ENCODE data around the gene ZC3HAV1. TPM values are rescaled to one million over a fixed set of nuclear protein-coding genes. Genes with fewer than 3 reads are reported as not detected.
"Not testable (repeated sequence)": the region's sequence is repeated elsewhere in the genome, so short reads cannot be mapped to it uniquely, and the experiment has no call there.

The ZC3HAV1 gene
- total RNA-seq, 4 donors from 2014 or later = 43.4 to 59.7 (median 50.2) TPM

DNA sequence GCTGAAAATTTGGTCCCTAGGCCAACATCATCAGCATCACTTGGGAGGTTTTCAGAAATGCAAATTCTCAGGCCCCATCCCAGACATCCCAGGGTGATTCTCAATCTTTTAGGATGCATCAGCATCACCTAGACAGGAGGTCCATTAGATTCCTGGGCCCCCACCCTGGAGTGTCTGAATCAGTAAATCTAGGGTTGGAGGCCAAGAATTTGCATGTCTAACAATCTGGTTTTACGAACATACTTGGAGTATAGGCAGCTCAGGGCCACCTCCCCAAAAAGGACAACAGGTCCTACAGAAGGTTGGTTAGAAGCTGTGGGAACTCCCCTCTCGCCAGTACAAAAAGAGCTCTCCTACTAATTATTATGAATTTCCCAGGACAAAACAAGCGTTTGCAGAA lies 15.5 kb downstream of the ZC3HAV1 start:
- H3K27ac ChIP-seq = peak overlapping the region in 2 of 3 donors; percentile 38 to 47
- WGBS, 2 donors = 74 to 77% methylated on average over 3 of the region's 3 CpGs
- intact Hi-C loops (cut with DNase I) = no loop called here
- H3K9me3 ChIP-seq = no peaks in the 10 kb centered on the region
- TF ChIP-seq, protein P1, sequence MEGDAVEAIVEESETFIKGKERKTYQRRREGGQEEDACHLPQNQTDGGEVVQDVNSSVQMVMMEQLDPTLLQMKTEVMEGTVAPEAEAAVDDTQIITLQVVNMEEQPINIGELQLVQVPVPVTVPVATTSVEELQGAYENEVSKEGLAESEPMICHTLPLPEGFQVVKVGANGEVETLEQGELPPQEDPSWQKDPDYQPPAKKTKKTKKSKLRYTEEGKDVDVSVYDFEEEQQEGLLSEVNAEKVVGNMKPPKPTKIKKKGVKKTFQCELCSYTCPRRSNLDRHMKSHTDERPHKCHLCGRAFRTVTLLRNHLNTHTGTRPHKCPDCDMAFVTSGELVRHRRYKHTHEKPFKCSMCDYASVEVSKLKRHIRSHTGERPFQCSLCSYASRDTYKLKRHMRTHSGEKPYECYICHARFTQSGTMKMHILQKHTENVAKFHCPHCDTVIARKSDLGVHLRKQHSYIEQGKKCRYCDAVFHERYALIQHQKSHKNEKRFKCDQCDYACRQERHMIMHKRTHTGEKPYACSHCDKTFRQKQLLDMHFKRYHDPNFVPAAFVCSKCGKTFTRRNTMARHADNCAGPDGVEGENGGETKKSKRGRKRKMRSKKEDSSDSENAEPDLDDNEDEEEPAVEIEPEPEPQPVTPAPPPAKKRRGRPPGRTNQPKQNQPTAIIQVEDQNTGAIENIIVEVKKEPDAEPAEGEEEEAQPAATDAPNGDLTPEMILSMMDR (IDR thresholded peaks at IDR 0.05) = no peak
- no peak for TF ChIP-seq POLR2A (IDR thresholded peaks at IDR 0.05)
- H3K4me3 ChIP-seq (replicated peaks in 1 of 3) = no peak overlapping the region
- peaks cover 8 to 30% of the 10 kb centered on the region in 2 donors for H3K4me1 ChIP-seq
- DNase-seq = no peak
- H3K36me3 ChIP-seq = peaks cover 0 to 4% of the 10 kb centered on the region in 2 donors
- H3K27me3 ChIP-seq = no peaks in the 10 kb centered on the region

DNA sequence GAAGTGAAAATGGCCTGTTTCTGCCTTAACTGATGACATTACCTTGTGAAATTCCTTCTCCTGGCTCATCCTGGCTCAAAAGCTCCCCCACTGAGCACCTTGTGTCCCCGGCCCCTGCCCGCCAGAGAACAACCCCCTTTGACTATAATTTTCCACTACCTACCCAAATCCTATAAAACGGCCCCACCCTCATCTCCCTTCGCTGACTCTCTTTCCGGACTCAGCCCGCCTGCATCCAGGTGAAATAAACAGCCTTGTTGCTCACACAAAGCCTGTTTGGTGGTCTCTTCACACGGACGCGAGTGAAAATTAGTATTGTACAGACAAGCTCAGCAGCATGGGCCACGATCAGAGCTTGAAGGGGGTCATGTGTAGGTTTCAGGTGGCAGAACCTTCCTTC lies 16.0 kb downstream of the ZC3HAV1 start:
- H3K4me1 ChIP-seq = peaks cover 8 to 30% of the 10 kb centered on the region in 2 donors
- H3K4me3 ChIP-seq (replicated peaks in 1 of 3); H3K36me3 ChIP-seq; H3K9me3 ChIP-seq; DNase-seq; intact Hi-C loops (cut with DNase I); H3K27me3 ChIP-seq: not testable (repeated sequence)
- 90 to 97% methylated on average over 10 of the region's 10 CpGs for WGBS, 2 donors
- peak overlapping the region in 1 of 3 donors; percentile 47 for H3K27ac ChIP-seq

DNA sequence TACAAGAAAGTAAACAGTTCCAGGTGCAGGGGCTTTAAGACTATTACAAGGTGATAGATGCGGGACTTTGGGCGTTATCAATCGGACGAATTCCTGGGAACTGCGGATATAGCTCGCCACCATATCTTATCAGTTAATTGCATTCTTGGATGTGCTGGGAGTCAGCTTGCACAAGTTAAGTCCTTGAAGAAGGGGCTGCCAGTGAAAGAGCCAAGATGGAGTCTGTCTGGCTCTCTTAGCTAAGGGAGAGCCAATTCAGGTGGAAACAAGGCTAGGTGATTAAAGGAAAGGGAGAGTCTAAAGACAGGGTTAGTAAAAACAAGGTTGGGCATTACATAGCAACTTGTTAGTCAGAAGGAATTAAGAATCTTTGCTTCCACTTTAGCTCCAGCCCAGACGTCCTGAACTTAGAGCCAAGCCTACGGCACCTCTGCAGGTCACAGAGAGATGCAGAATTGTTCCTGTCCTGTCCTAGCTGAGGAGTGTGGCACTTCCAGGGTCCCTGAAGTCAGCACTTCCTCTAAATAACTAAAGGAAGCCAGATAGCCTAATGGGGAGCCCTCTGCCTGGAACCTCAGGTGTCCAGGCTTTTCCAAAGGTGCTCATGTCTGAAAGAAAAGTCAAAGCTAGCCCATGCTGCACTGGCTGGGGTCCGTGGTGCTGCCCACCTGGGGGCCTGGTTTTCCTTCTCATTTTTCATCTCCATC lies 17.3 kb downstream of the ZC3HAV1 start:
- DNase-seq = no peak
- 77 to 82% methylated on average over 9 of the region's 9 CpGs for WGBS, 2 donors
- no peaks in the 10 kb centered on the region for H3K9me3 ChIP-seq
- peaks cover 8 to 30% of the 10 kb centered on the region in 2 donors for H3K4me1 ChIP-seq
- peaks cover 8 to 16% of the 10 kb centered on the region in 2 donors for H3K36me3 ChIP-seq
- no peak for TF ChIP-seq POLR2A (IDR thresholded peaks at IDR 0.05)
- TF ChIP-seq, protein P1 (IDR thresholded peaks at IDR 0.05) = no peak
- no peaks in the 10 kb centered on the region for H3K27me3 ChIP-seq
- peak overlapping the region in 1 of 3 donors; percentile 18 for H3K27ac ChIP-seq
- no peak overlapping the region for H3K4me3 ChIP-seq (replicated peaks in 1 of 3)
- intact Hi-C loops (cut with DNase I) = no loop called here

DNA sequence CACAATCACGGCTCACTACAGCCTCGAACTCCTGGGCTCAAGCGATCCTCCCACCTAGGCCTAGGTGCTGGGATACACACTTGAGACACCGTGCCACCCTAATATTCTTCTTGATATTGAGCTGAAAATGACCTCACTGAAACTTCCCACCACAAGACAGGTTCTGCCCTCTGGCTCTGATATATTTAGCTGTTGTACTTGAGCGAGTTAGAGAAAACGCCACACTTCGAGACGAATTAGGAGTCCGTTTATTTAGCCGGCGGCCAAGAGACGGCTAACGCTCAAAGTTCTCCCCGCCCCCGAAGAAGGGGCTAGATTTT lies 17.9 kb downstream of the ZC3HAV1 start:
- H3K4me1 ChIP-seq = peaks cover 8 to 30% of the 10 kb centered on the region in 2 donors
- H3K27me3 ChIP-seq = no peaks in the 10 kb centered on the region
- intact Hi-C loops (cut with DNase I) = no loop called here
- peaks cover 14 to 22% of the 10 kb centered on the region in 2 donors for H3K36me3 ChIP-seq
- no peak overlapping the region for H3K4me3 ChIP-seq (replicated peaks in 1 of 3)
- no peak for TF ChIP-seq POLR2A (IDR thresholded peaks at IDR 0.05)
- TF ChIP-seq, protein P1 (IDR thresholded peaks at IDR 0.05) = no peak
- WGBS, 2 donors = 70 to 71% methylated on average over 15 of the region's 15 CpGs
- no peak overlapping the region for H3K27ac ChIP-seq
- no peaks in the 10 kb centered on the region for H3K9me3 ChIP-seq
- no peak for DNase-seq

DNA sequence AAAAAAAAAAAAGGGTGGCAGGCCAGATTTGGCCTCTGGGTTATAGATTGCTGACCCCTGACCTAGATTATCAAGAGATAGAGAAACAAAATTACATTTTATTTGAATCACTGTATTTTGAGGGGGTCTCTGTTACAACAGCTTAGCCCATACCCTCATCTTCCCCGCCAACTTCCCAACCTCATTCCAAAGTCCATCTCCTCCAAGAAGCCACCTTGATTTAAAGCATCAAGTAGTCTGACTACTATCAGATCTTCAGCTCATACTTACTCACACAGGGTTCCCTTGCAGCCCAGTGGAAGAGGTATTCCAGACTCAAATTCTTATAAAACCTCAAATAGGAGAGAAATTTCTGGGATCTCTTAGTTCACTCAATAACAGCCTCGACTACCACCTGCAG lies 20.4 kb downstream of the ZC3HAV1 start:
- Histone ChIP-seq H3K36me3 (peaks cover 19 to 27% of the 10 kb centered on the region in 2 donors), H3K4me1 (peaks cover 5 to 14% of the 10 kb centered on the region in 2 donors), H3K4me3 (replicated peaks in 1 of 3) (no peak overlapping the region), H3K27ac (no peak overlapping the region), H3K27me3 (no peaks in the 10 kb centered on the region), H3K9me3 (no peaks in the 10 kb centered on the region)
- intact Hi-C loops (cut with DNase I) = no loop called here
- no peak for DNase-seq
- WGBS, 2 donors = 98% methylated on average over 2 of the region's 2 CpGs
- TF ChIP-seq, protein P1 (IDR thresholded peaks at IDR 0.05) = no peak
- no peak for TF ChIP-seq POLR2A (IDR thresholded peaks at IDR 0.05)

All from thyroid gland (tissue), 4 donors.